Measurements from ENCODE around the gene CABP1.

The CABP1 gene

DNA sequence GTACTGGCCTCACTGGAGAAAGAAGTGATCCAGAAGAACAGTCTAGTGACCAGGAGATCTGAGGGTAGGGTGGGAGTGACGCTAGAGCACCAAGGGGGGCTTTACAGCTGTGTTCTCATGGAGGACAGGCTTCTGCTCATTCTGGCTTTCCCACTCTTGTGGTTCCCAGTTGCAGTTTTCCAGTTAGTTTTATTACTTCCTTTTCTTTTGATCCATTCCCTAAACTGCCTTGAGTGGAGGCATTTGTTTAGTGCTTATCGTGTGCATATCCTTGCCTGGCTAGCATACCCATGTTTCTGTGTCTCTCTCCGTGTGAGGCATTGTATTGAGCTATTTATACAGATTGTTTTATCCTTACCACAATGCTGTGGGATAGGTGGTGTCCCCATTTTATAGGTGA is 50.6 kb downstream of the CABP1 start:
- in situ Hi-C loops (cut with HindIII; ENCODE audit: low sequenced_read_pairs) = no loop called here

DNA sequence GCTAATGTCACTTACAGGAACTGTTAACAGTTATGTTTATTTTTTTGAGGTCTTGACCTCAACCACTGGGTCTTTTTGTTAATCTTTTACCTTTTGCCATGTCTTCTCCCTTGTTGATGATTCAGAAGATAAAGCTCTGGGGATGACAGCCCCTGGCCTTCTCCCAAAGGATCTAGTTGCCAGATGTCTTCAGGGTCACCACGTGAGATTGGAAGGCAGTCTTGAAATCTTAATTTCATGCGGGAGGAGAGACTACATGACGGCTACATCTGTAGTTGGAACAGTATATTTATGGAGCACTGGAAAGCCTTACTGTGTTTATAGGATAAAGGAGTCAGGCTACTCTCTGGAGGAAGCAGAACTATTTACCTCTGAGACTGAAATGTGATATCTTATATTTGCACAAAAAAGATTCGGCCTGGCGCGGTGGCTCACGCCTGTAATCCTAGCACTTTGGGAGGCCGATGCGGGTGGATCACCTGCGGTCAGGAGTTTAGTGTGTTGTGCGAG is 52.2 kb downstream of the CABP1 start:
- in situ Hi-C loops (cut with HindIII; ENCODE audit: low sequenced_read_pairs) = no loop called here

DNA sequence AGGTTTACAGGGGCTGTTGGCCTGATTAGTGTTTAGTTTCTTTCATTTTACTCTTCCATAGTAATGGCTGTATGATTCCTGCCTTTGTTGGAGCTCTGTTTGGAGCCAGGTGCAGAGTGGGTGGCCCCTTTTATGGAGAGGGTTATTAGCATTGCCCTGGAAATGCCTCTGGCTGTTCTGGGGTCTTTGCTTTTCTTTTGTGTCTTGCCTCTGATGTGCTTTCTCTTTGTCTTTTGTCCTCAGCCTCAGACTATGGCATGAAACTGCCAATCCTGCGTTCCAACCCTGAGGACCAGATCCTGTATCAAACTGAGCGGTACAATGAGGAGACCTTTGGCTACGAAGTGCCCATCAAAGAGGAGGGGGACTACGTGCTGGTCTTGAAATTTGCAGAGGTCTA is 53.4 kb downstream of the CABP1 start:
- in situ Hi-C loops (cut with HindIII; ENCODE audit: low sequenced_read_pairs) = no loop called here

DNA sequence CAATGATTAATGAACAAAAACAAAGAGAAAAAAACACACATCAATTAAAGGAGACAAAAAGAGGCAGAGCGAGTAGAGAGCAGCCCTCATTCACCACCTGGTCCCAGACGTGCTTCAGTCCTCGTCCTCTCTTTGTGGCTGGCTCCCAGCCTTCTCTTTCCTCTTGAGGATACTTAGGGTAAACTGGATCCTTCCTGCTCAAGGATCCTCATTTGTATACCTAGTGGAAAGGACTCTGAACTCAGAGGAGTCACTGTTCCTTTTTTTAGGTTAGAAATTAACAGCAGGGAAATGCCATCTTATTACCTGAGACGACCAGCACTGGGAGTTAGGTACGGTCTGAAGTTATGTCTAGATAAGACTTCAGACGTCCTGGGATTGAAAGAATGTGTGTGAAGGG is 56.2 kb downstream of the CABP1 start:
- in situ Hi-C loops (cut with HindIII; ENCODE audit: low sequenced_read_pairs) = no loop called here

DNA sequence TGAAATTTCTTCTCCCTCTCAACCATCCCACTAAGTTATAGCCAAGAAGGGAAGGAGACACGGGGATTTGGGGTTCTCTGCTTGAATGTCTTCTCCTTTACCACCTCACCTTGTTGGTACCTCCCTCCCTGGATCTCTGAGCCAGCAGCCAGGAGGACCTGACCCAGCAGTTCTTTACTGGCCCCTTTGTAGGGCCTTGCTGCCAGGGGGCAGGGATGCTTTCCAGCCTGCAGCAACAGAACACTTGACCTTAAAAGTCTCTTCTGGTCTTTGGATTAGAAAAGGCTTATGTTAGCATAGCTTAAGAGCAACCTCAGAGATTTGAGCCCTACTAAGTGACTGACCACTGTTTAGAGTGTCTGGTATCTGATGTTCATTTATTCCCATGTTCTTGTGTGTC is 56.9 kb downstream of the CABP1 start:
- in situ Hi-C loops (cut with HindIII; ENCODE audit: low sequenced_read_pairs) = no loop called here

DNA sequence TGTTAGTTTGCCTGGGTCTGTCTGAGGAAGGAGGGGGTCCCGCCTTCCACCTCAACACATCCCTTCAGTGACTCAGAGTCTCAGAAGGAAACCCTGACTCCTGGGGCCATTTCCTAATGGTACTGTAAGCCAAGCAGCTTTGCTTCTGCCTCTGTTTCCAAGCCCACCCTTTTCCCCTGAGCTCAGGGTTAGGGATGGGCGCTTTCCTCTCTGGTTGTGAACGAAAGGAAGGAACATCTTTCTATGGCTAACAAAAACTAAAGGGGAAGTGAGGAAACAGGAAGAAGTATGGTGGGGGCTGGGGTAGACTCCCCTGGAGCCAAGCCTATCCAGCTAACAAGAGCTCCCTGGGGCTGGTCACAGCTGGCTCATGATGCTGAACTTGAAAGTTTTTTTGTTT is 58.2 kb downstream of the CABP1 start:
- in situ Hi-C loops (cut with HindIII; ENCODE audit: low sequenced_read_pairs) = no loop called here

DNA sequence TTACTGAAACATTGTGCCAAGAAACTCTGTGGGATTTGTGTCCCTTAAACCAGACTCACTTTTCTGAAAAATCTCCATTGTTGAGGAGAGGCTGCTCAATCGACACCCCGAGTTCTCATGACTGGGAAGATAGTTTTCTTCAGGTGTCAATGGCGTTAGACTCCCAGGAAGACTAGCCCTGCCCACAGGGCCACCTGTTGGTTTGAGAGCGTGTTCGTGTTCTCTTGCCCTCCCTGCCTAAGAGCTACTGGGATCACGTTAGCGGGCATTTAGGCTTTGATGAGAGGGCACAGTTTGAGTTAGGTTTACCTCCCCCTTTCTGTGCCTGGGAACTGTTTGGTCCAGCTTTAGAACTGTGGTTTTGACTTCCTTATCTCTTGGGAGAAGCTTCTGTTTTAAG is 59.1 kb downstream of the CABP1 start:
- in situ Hi-C loops (cut with HindIII; ENCODE audit: low sequenced_read_pairs) = no loop called here

DNA sequence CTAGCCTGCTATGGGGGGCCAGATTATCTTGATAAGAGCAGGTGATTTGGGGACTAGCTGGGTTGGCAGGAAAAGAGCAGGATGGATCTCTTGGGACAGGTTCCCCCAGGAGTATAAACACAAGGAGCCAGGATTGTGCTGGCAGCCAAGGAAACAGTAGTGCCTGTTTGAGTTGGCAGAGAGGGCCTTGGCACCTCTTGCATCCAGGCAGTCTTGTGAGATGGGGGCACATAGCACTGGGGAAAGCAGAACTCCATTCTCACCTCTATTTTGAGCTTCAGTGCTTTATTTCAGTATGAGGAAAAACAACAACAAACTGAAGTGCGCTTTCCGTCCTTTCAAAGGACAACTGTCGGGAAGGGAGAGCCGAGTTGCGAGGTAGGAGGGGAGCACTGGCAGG is 60.5 kb downstream of the CABP1 start:
- in situ Hi-C loops (cut with HindIII; ENCODE audit: low sequenced_read_pairs) = no loop called here

DNA sequence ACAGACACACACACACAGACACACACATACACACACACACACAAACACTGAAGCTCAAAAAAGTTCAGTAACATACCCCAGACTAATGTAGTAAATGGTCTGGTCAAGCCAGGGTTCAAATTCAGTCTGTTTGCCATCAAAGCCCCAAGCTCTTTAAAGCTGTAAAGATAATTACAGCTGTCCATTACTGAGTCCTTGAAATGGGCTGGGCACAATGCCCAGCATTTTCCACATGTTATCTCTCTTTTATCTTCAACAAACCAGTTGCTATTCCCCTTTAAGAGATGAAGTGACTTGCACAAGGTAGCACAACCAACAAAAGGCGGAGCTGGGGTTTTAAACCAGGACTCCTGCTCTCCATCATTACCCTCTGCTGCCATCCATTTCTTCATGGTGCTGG is 62.2 kb downstream of the CABP1 start:
- in situ Hi-C loops (cut with HindIII; ENCODE audit: low sequenced_read_pairs) = no loop called here

DNA sequence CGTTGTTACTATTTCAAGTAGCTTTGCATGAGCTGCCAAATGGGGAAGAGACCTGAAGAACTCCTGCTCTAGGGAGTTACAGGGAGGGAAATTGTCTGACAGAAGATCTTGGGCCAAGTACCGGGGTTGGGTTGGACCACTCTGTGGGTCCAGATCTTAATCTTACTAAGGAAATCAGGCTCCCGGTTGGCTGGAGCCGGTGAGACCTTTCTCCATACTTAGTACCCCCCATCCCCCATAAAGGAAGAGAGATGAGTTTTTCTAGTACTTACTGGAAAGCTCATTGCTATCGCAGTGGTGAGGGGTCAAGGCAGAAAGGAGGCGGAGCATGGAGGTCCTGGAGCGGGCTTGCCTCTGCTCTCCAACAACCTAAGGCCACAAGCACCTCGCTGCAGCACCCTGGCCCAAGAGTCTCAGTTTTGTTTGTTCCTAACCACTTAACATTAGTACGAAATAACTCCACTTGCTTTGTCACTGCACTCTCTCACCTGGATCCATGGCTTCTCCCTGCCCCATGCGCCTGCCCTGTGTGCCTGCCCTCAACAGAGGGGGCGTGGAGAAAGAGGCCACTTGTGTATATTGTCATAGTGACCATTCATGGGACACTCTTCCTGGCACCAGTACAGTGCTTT is 63.0 kb downstream of the CABP1 start:
- in situ Hi-C loops (cut with HindIII; ENCODE audit: low sequenced_read_pairs) = no loop called here

DNA sequence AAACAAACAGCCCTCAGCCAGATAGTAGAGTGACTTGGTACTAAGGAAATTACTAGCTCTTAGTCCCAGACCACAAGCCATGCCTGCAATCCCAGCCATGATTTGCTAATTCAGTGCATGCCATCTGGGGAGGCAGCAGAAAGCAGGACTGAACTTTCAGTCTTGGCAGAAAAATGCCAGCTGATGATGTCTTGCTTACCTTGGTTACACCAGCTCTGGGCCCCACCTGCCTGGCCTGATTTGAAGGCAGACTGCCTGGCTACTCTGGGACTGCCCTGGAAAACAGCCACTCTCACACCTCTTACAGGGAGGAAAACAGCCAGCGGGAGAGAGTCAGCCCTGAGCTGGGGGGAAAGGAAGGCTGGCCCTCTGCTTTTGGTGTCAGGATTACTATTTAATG is 65.2 kb downstream of the CABP1 start:
- in situ Hi-C loops (cut with HindIII; ENCODE audit: low sequenced_read_pairs) = no loop called here

DNA sequence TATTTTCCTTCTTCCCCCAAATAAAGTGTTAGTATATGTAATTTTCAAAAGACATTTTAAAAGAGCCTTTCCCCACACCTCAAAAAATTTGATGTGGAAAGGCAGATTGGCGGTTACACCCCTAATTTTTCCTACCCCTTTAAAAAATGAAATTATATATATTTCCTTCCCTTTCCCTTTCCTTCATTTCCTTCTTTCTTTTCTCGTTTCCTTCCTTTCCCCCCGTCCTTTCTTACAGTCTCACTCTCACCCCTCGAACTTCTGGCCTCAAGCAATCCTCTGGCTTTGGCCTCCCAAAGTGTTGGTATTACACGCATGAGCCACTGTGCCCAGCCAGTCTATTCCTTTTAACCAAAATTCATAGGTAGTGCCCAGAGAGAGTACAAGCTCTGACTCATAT is 65.6 kb downstream of the CABP1 start:
- in situ Hi-C loops (cut with HindIII; ENCODE audit: low sequenced_read_pairs) = no loop called here

DNA sequence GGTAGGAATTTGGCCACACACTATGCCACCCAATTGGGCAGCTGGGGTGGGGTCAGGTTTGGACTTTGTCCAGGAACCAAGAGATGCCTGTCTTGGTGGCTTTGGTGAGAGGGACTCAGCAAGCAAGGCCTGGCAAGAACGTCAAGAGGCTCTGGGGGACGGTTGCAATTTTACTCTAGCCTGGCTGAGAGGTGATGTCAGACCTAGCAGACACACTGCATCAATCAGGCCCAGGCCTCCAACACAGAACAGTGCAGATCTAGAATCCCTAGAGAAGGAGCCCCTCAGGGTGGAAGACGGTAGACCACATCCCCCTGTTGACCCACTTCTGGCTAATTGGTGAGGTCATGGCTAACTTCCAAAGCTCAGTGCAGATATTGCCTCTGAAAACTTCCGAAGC is 68.2 kb downstream of the CABP1 start:
- in situ Hi-C loops (cut with HindIII; ENCODE audit: low sequenced_read_pairs) = no loop called here

DNA sequence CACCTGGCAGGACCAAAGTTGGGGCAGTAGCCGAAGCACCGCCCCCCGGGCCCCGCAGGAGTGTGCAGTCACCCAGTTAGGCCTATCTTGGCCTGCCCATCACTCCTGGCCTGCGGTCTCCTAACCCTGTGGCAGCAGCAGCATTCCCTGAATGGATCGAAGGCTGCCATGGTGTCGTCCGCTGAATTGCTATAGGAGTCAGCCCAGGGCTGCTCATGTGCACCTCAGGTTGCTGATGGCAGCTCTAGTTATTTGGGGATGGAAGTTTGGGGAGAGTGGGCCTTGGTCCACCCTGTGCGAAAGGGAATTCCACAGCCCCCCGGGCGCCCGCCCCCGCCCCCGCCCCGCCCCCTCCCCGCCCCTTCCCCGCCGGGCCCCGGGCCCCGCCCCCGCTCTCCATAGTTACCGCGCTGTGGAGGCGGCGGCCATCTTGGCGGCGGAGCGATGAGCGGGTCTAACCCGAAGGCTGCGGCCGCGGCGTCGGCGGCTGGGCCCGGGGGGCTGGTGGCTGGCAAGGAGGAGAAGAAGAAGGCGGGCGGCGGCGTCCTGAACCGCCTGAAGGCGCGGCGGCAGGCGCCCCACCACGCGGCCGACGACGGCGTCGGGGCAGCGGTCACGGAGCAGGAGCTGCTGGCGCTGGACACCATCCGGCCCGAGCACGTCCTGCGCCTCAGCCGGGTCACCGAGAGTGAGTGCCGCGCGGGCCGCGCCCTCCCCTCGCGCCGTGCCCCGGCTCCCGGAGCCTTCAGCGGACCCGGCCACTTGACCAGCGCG is 69.8 kb downstream of the CABP1 start, which contains the start of gene UNC119B:
Gene UNC119B, plus strand, starts transcription at position 428 of the 774 bp plus-strand sequence. Its CDS starts 17 bp downstream, at position 445.
- in situ Hi-C loops (cut with HindIII; ENCODE audit: low sequenced_read_pairs) = no loop called here

DNA sequence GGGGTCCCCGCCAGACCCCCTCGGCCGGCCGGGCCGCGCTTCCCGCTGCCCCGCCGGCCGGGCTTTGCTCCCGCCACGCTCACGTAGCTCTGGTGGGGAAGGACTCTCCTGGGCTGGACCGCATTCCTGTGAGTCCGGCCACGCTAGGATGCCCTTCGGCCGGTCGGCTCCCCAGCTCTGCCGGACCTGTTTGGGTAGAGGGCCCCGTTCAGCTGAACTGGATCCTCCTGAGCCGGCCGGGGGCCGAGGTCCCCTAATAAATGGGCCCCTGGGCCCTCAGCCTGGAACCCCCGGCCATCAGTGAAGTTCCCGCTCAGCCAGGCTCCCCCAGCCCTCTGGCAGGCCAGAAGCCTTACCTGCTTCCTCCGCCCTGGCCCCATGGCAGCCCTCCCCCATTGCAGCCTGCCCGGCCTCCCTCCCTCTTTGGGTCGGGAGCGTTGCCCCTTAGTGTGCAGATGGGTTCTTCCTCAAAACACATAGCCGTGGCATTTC is 70.4 kb downstream of the CABP1 start:
- in situ Hi-C loops (cut with HindIII; ENCODE audit: low sequenced_read_pairs) = no loop called here

DNA sequence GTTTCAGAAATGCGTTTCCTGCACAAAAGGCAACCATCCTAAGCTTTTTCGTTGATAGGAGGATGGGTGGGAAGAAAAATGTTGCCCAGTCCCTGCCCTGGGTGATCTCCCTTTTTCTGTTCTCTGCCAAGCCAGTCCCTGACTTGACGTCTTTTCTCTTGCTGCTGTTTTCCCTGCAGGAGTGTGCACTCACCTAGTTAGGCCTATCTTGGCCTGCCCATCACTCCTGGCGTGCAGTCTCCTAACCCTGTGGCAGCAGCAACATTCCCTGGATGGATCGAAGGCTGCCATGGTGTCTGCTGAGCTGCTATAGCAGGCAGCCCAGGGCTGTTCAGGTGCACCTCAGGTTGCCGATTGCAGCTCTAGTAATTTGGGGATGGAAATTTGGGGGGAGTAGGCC is 71.0 kb downstream of the CABP1 start:
- in situ Hi-C loops (cut with HindIII; ENCODE audit: low sequenced_read_pairs) = no loop called here

DNA sequence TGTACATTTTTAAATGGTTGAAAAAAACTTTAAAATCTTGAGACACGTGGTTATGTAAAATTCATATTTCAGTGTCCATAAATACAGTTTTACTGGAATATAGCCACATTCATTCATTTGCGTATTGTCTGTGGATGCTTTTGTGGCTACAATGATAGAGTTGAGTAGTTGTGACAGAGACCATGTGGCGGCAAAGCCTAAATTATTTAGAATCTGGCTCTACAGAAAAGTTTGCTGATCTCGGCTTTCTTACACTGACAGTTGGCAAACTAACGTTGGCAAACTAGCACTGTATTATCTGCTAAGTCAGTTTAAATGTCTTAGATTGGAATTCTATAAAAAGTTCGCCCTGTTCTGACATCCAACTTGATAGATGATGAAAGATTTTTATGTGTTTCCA is 72.2 kb downstream of the CABP1 start:
- in situ Hi-C loops (cut with HindIII; ENCODE audit: low sequenced_read_pairs) = no loop called here

DNA sequence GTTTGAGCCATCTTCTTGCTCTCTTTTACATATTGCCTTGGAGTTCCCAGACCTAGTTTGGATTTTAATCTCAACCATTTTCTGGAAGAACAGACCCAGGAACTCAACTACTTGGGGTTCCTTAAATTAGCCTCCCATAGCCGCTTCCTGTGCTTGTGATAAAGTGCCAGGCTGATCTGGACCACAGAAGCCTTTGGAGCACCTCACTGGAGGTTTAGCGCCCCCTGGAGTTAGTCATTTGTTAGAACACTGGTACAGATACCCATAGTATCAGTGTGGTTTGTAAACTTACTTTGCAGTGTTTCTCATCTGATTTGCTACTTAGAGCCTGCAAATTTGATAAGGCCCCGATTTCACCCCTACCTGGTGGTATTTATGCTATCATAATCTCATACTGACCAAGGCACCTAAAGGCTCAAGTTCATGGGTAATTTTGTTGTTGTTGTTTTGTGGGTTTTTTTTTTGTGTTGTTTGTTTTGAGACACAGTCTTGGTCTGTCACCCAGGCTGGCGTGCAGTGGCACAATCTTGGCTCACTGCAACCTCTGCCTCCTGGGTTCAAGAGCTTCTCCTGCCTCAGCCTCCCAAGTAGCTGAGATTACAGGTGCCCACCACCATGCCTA is 73.5 kb downstream of the CABP1 start:
- in situ Hi-C loops (cut with HindIII; ENCODE audit: low sequenced_read_pairs) = no loop called here
